Epidermal melanocyte (primary cell): ENCODE measurements around the gene AUP1.
A peak's percentile ranks its signal among the peaks of the same experiment; 100 is the strongest.

Experiments
- DNase-seq: peaks from one replicate; pipeline ENCODE4 v3.0.0; 2011; ENCODE audit warnings: low spot score; ENCODE audit not compliant: insufficient read length

Gene AUP1

GRCh38 chr2:74514368-74515270 is 14.9 kb downstream of the AUP1 start, which contains the start of gene TLX2:
Gene TLX2, plus strand, starts transcription at chr2:74514450. Its CDS starts 357 bp downstream, at chr2:74514807.
- DNase-seq, result no peak

GRCh38 chr2:74513605-74514367 is 15.7 kb downstream of the AUP1 start:
- DNase-seq, result no peak

- DNase-seq, result no peak
Measured at GRCh38 chr2:74512744-74513604, 16.5 kb downstream of the AUP1 start.

- no peak for DNase-seq
Measured at GRCh38 chr2:74511104-74511989, 18.2 kb downstream of the AUP1 start.

GRCh38 chr2:74510272-74510671 is 19.2 kb downstream of the AUP1 start:
- DNase-seq, result no peak

- peak; percentile 46 for DNase-seq
Measured at GRCh38 chr2:74507926-74508520, 21.5 kb downstream of the AUP1 start.

GRCh38 chr2:74507145-74507925 is 22.2 kb downstream of the AUP1 start, which contains the start of gene PCGF1:
Gene PCGF1, minus strand, starts transcription at chr2:74507695. Its CDS starts 27 bp downstream, at chr2:74507668.
- DNase-seq, result peak; percentile 98

GRCh38 chr2:74505448-74506246 is 23.9 kb downstream of the AUP1 start:
- no peak for DNase-seq

- DNase-seq, result no peak
Measured at GRCh38 chr2:74504591-74504990, 24.9 kb downstream of the AUP1 start.

GRCh38 chr2:74503506-74504475 is 25.7 kb downstream of the AUP1 start:
- DNase-seq, result peak; percentile 20

GRCh38 chr2:74502720-74503505 is 26.6 kb downstream of the AUP1 start:
- peak; percentile 76 for DNase-seq

- DNase-seq, result no peak
Measured at GRCh38 chr2:74502147-74502719, 27.3 kb downstream of the AUP1 start.

- no peak for DNase-seq
Measured at GRCh38 chr2:74501335-74502071, 28.0 kb downstream of the AUP1 start.

GRCh38 chr2:74500578-74500946 is 28.9 kb downstream of the AUP1 start:
- DNase-seq, result no peak

GRCh38 chr2:74499940-74500577 is 29.4 kb downstream of the AUP1 start:
- no peak for DNase-seq
